SU-DHL-6 (cell line): ENCODE measurements around the gene AQP12B.

Experiments
- H2AFZ ChIP-seq: fragments of 200-600 bp; sonication (generic); 2 replicates; pipeline ENCODE4 v1.6.1; 2014; ENCODE audit warnings: low read depth, mild to moderate bottlenecking, moderate library complexity, mixed read lengths, antibody characterized with exemption, low read length; ENCODE audit not compliant: severe bottlenecking
- H3F3A ChIP-seq: fragments of 200-600 bp; shearing (Covaris generic); 2 replicates; pipeline ENCODE4 v1.6.0; 2016; ENCODE audit warnings: antibody characterized with exemption, mild to moderate bottlenecking; ENCODE audit not compliant: insufficient read depth
- H3K27ac ChIP-seq: fragments of 200-600 bp; sonication (generic); 2 replicates; pipeline ENCODE4 v1.5.1; 2016; ENCODE audit warnings: low read depth, mild to moderate bottlenecking, low read length, moderate library complexity, mixed read lengths
- H3K27me3 ChIP-seq: fragments of 200-600 bp; sonication (generic), shearing (Covaris generic); 2 replicates; pipeline ENCODE4 v1.6.0; 2014; ENCODE audit warnings: mild to moderate bottlenecking, low read length
- H3K36me3 ChIP-seq: fragments of 200-600 bp; sonication (generic); 2 replicates; pipeline ENCODE4 v1.6.1; 2014; ENCODE audit warnings: mild to moderate bottlenecking, low read length, mixed read lengths
- H3K4me2 ChIP-seq: fragments of 300-600, 200-600 bp; shearing (Covaris generic), sonication (generic); 2 replicates; pipeline ENCODE4 v1.6.0; 2014; ENCODE audit warnings: low read length, low read depth, mild to moderate bottlenecking; ENCODE audit not compliant: poor library complexity, severe bottlenecking
- H3K4me3 ChIP-seq: fragments of 200-600 bp; sonication (generic); 2 replicates; pipeline ENCODE4 v1.5.1; 2014; ENCODE audit warnings: antibody characterized with exemption, low read length, mild to moderate bottlenecking, mixed read lengths; ENCODE audit not compliant: insufficient read depth, poor library complexity, severe bottlenecking
- H3K79me2 ChIP-seq: fragments of 200-600 bp; sonication (generic); 2 replicates; pipeline ENCODE4 v1.6.1; 2014; ENCODE audit warnings: mild to moderate bottlenecking, low read length, moderate library complexity; ENCODE audit not compliant: insufficient read depth
- H3K9ac ChIP-seq: fragments of 200-600 bp; sonication (generic); 2 replicates; pipeline ENCODE4 v1.7.0; 2014; ENCODE audit warnings: mild to moderate bottlenecking, low read length
- H3K9me2 ChIP-seq: fragments of 200-600 bp; sonication (generic); replicated peaks from 2 replicates; pipeline ENCODE4 v1.6.1; 2014; ENCODE audit warnings: low read length; ENCODE audit not compliant: insufficient read depth
- H3K9me3 ChIP-seq: fragments of 200-600 bp; sonication (generic); 2 replicates; pipeline ENCODE4 v1.6.1; 2014; ENCODE audit warnings: low read length, mixed read lengths; ENCODE audit not compliant: insufficient read depth
- H4K20me1 ChIP-seq: fragments of 200-600 bp; sonication (generic); 2 replicates; pipeline ENCODE4 v1.6.1; 2014; ENCODE audit warnings: low read depth, mild to moderate bottlenecking, antibody characterized with exemption, low read length, moderate library complexity, mixed read lengths
- EZH2phosphoT487 ChIP-seq: fragments of 200-600 bp; sonication (generic), shearing (Covaris generic); conservative IDR thresholded peaks from 2 replicates; pipeline ENCODE4 v1.6.1; 2018; ENCODE audit warnings: mild to moderate bottlenecking, antibody characterized with exemption, low read length, moderate library complexity, mixed read lengths
- TF ChIP-seq, protein P1 (sequence below): fragments of 200-600 bp; sonication (generic); IDR thresholded peaks from one replicate; pipeline ENCODE4 v1.5.1; 2017; ENCODE audit warnings: antibody characterized with exemption, mild to moderate bottlenecking, low read length, moderate library complexity; ENCODE audit not compliant: insufficient read depth, poor library complexity, severe bottlenecking

Gene AQP12B

DNA sequence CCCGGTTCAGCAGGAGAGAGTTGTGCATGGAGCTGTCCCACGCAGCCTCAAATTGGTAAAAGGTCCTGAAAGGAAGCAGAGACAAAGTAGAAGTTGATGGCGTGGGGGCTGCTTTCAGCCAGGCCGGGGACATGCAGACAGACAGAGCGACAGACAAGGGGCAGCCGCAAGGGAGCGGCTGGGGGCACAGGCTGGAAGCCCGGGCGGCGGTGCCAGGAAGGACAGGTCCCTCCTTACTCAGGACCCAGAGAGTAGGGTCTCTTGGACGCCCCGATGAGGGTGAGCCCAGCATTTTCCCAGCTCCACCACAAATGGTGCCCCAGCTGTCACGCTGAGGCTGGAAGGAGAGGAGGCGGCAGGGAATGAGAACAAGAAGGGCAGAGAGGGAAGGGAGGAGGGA is 44.2 kb upstream of the AQP12B start:
- H3K4me3 ChIP-seq = no peak overlapping the region
- H3K4me2 ChIP-seq = no peak overlapping the region
- H3K79me2 ChIP-seq = no peaks in the 10 kb centered on the region
- H3F3A ChIP-seq = no peaks in the 10 kb centered on the region
- H3K27ac ChIP-seq = no peak overlapping the region
- H3K9me3 ChIP-seq = no peaks in the 10 kb centered on the region
- H3K27me3 ChIP-seq = no peaks in the 10 kb centered on the region
- no peak overlapping the region for H3K9ac ChIP-seq
- H3K9me2 ChIP-seq = no peaks in the 10 kb centered on the region
- no peaks in the 10 kb centered on the region for H4K20me1 ChIP-seq
- TF ChIP-seq, protein P1, sequence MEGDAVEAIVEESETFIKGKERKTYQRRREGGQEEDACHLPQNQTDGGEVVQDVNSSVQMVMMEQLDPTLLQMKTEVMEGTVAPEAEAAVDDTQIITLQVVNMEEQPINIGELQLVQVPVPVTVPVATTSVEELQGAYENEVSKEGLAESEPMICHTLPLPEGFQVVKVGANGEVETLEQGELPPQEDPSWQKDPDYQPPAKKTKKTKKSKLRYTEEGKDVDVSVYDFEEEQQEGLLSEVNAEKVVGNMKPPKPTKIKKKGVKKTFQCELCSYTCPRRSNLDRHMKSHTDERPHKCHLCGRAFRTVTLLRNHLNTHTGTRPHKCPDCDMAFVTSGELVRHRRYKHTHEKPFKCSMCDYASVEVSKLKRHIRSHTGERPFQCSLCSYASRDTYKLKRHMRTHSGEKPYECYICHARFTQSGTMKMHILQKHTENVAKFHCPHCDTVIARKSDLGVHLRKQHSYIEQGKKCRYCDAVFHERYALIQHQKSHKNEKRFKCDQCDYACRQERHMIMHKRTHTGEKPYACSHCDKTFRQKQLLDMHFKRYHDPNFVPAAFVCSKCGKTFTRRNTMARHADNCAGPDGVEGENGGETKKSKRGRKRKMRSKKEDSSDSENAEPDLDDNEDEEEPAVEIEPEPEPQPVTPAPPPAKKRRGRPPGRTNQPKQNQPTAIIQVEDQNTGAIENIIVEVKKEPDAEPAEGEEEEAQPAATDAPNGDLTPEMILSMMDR = no peak
- H2AFZ ChIP-seq = no peak overlapping the region
- H3K36me3 ChIP-seq = no peaks in the 10 kb centered on the region

DNA sequence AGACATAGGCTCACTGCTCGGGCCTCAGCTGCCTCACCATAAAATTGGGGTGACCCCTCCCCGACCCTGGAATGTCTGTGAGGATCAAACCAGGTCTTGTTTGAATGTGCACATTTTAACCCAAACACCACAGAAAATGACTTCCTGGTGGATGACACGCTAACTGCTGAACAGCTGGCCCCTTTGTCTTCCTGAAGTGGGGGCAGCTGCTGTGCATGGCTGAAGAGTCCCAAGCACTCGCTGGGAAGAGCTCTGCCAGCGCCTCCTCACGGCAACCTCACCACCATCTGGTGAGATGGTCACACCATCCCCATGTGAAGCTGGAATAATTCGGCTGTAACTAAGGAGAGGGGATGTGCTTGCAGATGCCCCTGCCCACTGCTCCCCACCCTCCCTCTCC is 43.0 kb upstream of the AQP12B start:
- Histone ChIP-seq H4K20me1 (no peaks in the 10 kb centered on the region), H3K27ac (no peak overlapping the region), H3F3A (no peaks in the 10 kb centered on the region), H3K9ac (no peak overlapping the region), H3K9me2 (no peaks in the 10 kb centered on the region), H3K79me2 (no peaks in the 10 kb centered on the region), H3K36me3 (no peaks in the 10 kb centered on the region), H3K27me3 (no peaks in the 10 kb centered on the region), H3K4me2 (no peak overlapping the region), H3K9me3 (no peaks in the 10 kb centered on the region), H3K4me3 (no peak overlapping the region), H2AFZ (no peak overlapping the region)
- no peak for TF ChIP-seq EZH2phosphoT487
- TF ChIP-seq, protein P1 = no peak

DNA sequence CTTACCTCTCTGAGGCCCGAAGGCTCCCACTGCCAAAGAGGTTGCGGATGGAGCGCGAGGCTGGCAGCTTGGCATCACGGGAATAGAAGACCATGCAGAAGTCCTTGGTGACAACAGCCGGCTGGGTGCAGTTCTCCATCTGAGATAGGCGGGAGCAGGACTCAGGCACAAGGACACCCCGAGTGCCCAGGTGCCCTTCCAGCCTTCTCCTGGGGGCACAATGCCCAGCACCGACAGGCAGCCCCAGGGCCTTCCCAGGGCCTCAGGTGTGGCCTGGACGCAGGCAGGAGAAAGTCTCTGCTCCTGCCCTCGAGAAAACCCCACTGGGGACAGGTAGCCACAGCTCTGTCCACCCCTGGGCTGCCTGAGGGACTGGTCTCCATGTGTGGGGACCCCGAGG is 42.6 kb upstream of the AQP12B start:
- TF ChIP-seq, protein P1 = no peak
- no peak for TF ChIP-seq EZH2phosphoT487
- Histone ChIP-seq H3K4me3 (no peak overlapping the region), H3K36me3 (no peaks in the 10 kb centered on the region), H3K27me3 (no peaks in the 10 kb centered on the region), H4K20me1 (no peaks in the 10 kb centered on the region), H3K27ac (no peak overlapping the region), H3K79me2 (no peaks in the 10 kb centered on the region), H3K9ac (no peak overlapping the region), H3F3A (no peaks in the 10 kb centered on the region), H3K9me2 (no peaks in the 10 kb centered on the region), H3K9me3 (no peaks in the 10 kb centered on the region), H2AFZ (no peak overlapping the region), H3K4me2 (no peak overlapping the region)

DNA sequence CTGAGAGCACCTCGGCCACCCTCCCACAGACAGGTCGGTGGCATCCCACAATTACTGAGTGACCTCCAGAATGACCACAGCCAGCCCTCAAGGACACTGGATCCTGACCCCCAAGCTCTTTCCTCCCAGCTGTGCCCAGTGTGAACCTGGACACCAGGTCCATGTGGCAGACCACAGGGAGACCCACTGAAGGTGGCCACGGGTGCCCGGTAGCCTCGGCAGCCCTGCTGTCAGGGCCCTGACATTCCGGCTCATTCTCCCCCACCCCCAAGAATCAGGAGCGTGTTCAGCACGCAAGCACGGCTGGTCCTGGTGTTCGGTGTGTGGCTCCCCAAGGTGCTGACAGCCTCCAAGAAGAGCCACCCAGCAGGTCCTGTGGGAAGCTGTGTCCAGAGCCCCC is 41.7 kb upstream of the AQP12B start:
- H3K9ac ChIP-seq = no peak overlapping the region
- no peaks in the 10 kb centered on the region for H4K20me1 ChIP-seq
- H3K27me3 ChIP-seq = no peaks in the 10 kb centered on the region
- no peaks in the 10 kb centered on the region for H3K9me3 ChIP-seq
- no peak overlapping the region for H3K27ac ChIP-seq
- no peak overlapping the region for H3K4me2 ChIP-seq
- H3F3A ChIP-seq = no peaks in the 10 kb centered on the region
- H3K4me3 ChIP-seq = no peak overlapping the region
- H3K9me2 ChIP-seq = no peaks in the 10 kb centered on the region
- H3K36me3 ChIP-seq = no peaks in the 10 kb centered on the region
- TF ChIP-seq EZH2phosphoT487 = no peak
- no peaks in the 10 kb centered on the region for H3K79me2 ChIP-seq
- H2AFZ ChIP-seq = no peak overlapping the region
